Fibroblast of skin of right quadriceps (primary cell): Measurements from ENCODE around the gene ZNF410.
"Not testable (repeated sequence)": the region's sequence is repeated elsewhere in the genome, so short reads cannot be mapped to it uniquely, and the experiment has no call there.

Experiments used
- DNase-seq: peaks from one replicate; pipeline ENCODE4 v3.0.0-alpha.2; 2013

ZNF410 gene

GRCh38 chr14:73886449-73887317 is at the start of gene ZNF410:
Gene ZNF410, plus strand, starts transcription at chr14:73886859. Its CDS starts 5,317 bp downstream, at chr14:73892176.
- DNase-seq = peak; percentile 97

DNA sequence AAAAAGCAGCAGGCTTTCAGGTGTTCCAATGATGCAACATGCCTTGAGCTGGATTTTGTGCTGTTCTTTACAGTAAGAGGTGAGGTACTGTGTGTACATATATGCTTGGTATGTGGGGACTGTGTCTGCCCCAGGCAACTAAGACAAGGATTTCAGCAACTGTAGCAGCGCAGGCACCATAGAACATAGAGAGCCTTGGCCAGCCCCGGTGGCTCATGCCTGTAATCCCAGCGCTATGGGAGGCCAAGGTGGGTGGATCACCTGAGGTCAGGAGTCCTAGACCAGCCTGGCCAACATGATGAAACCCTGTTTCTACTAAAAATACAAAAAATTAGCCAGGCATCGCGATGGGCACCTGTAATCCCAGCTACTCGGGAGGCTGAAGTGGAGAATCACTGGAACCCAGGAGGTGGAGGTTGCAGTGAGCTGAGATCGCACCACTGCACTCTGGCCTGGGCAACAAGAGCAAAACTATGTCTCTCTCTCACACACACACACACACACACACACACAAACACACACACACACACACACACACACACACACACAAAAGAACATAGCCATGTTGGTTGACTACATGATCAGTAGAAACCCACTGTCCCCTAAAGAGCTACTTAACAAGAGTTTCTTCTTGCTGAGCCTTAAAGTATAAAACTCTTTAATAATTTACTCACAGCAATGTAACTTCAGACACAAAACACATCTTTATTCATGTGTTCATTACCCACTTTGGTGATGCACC is 48.2 kb upstream of the ZNF410 start:
- DNase-seq = not testable (repeated sequence)

DNA sequence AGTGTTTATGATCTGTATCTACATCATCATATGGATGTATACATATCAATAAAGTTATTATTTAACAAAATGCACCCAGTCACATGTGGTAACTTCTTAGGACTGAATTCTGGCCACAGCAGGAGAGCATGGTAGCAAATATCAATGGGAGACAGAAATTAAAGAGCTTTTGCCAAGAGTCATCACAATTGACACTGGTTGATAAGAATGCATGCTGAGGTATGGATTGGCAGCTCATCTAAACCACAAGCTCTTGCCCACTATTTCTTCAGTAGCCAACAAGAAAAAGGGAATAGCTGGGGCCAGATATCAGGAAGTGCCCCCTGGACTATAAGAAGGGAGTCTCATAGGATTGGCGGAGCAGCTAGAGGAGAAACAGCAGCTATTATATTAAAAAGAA is 44.5 kb upstream of the ZNF410 start:
- no peak for DNase-seq

DNA sequence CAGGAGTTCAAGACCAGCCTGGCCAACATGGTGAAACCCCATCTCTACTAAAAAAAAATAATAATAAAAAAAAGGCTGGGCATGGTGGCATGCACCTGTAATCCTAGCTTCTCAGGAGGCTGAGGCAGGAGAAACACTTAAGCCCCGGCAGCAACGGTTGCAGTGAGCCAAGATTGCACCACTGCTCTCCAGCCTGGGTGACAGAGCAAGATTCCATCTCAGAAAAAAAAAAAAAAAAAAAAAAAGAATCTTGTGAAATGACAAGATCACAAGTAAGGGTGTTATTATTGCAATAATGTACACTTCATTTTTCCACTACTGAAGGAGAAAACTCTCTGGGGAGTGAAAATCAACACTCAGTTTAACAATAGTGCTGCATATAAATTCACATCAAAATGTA is 43.8 kb upstream of the ZNF410 start:
- no peak for DNase-seq

GRCh38 chr14:73843296-73843695 is 43.4 kb upstream of the ZNF410 start:
- no peak for DNase-seq

GRCh38 chr14:73846947-73847346 is 39.7 kb upstream of the ZNF410 start:
- no peak for DNase-seq

- DNase-seq = no peak
These were observed 35.7 kb upstream of the ZNF410 start for GRCh38 chr14:73851000-73851399.

GRCh38 chr14:73851567-73852382 is 34.9 kb upstream of the ZNF410 start, which contains the start of gene PTGR2:
Gene PTGR2, plus strand, starts transcription at chr14:73851831. Its CDS starts 7,032 bp downstream, at chr14:73858863.
- DNase-seq = peak; percentile 98

GRCh38 chr14:73859145-73859544 is 27.5 kb upstream of the ZNF410 start:
- DNase-seq = no peak

- DNase-seq = no peak
These were observed 25.6 kb upstream of the ZNF410 start for GRCh38 chr14:73861073-73861472.

DNA sequence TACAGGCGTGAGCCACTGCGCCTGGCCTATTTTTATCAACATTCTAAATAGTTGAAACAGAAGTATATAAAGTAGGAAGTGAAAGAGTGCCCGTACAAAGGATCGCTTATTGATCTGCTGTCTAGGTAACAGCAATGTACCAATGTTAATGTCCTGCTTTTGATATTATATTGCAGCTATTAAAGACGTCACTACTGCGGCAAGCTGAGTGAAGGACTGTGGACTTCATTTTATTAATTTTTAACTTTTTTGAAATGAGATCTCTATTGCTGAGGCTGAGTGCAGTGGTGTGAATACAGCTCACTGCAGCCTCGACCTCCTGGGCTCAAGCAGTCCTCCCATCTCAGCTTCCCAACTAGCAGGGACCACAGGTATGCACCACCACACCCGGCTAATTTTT is 24.2 kb upstream of the ZNF410 start:
- DNase-seq = no peak

- no peak for DNase-seq
These were observed 23.4 kb upstream of the ZNF410 start for GRCh38 chr14:73863209-73863608.

DNA sequence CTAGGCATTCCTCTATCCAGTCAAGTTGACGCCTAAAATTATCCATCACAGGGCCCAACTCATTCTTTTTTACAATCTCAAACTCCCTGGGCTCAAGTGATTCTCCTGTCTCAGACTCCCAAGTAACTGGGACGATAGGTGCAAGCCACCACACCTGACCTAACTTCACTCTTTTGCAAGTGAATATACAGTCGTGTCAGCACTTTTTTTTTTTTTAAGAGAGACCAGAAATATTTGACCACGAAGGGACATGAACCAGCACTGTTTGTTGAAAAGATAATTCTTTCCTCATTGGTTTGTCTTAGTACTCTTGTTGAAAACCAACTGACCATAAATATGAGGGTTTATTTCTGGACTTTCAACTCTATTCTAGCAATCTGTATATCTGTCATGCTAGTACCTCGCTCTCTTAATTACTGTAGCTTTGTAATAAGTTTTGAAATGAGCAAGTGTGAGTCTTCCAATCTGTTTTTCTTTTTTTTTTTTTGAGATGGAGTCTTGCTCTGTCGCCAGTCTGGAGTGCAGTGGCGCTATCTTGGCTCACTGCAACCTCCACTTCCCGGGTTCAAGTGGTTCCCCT is 21.0 kb upstream of the ZNF410 start:
- no peak for DNase-seq

- DNase-seq = not testable (repeated sequence)
These were observed 16.9 kb upstream of the ZNF410 start for GRCh38 chr14:73869754-73870153.

DNA sequence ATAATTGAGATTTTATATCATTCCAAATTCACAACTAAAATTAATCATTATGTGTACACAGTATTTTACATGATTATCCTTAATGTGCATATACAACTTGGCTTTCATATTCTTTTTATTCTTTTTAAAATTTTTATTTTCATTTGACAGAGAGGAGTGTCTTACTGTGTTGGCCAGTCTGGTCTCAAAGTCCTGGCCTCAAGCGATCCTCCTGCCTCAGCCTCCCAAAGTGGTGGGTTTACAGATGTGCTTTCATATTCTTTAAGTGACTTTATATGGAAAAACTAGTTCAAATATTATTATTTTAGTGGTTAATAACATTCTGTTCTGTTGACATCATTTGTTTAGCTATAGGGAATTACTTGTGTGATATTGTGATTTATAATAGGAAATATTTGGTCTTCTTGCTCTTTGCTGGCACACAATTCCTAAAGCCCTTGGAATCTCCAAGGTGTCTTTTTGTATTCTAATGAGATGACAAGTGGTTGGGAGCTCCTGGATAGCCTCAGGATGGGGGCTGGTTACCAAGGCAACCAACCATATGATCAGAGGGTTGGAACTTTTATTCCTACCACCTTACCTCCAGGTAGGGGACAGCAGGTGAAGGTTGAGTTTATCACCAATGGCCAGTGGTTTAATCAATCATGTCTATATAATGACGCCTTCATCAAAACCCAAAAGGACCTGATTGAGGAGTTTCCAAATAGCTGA is 16.0 kb upstream of the ZNF410 start:
- no peak for DNase-seq

DNA sequence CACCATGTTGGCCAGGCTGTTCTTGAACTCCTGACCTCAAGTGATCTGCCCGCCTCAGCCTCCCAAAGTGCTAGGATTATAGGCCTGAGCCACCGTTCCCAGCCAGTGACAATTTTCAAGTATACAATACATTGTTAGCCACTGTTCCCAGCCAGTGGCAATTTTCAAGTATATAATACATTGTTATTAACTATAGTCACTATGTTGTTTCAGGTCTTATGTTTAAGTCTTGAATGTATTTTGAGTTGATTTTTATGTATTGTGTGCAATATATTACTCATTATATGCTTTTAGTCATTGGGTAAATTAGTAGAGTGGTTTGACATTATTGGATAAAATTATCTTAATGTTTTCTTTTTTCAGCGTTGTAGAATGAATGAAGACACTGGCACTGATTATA is 13.0 kb upstream of the ZNF410 start:
- no peak for DNase-seq

- no peak for DNase-seq
These were observed 8.9 kb upstream of the ZNF410 start for GRCh38 chr14:73877790-73878189.

DNA sequence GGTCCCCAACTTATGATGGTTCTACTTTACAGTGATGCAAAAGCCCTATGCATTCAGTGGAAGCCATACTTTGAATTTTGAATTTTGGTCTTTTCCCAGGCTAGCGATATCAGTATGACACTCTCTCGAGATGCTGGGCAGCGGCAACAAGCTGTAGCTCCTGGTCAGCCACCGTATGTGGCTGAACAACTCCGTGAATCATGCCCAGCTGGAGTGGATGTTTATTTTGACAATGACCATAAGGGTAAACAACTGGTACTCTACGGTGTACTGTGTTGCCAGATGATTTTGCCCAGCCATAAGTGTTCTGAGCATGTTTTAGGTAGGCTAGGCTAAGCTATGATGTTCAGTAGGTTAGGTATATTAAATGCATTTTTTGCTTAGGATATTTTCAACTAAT is 8.2 kb upstream of the ZNF410 start:
- DNase-seq = no peak

GRCh38 chr14:73879027-73879426 is 7.6 kb upstream of the ZNF410 start:
- no peak for DNase-seq

DNA sequence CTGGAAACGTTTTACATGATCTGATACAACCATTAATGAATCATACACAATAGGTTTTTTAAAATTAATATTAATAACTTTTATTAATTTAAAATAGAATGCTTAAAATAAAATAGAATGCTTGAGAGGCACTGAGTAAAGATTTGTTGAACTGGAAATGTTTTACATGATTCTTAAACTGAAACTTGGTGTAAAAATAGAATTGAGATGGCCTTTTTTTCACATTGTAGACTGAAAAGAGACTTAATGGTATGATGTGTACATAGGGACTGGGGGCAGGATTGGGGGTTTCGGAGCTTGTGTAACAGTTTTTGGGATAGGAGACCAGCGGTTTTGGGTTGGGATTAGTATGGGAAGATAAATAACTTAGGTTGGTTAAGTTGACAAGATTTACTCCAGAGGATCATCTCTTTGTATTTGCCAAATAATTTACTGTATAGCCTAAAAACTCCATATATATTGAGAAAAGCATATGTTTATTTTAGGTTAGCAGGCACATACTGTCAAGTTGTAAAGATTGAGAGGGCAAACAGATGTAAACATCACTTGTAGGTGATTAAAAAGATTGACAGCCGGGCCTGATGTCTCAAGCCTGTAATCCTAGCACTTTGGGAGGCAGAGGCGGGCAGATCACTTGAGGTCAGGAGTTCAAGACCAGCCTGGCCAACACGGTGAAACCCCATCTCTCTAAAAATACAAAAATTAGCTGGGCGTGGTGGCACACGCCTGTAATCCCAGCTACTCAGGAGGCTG is 2.0 kb upstream of the ZNF410 start:
- no peak for DNase-seq

DNA sequence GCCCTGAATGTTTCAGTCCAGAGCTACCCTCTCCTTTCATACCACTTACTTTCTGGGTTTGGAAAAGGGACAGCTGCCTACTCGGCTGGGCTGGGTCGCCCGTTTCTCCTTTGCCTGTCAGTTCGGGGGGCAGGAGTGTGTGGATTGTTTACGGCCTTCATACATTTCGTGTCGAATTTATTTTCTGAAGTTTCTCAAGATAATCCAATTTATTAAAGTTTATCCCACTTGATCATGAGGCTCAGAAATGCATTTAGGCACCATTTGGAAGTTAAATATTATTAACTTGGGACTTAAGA is 608 bp downstream of the ZNF410 start:
- DNase-seq = no peak
